ENCODE data around the gene OR5L2. TPM values are rescaled to one million over a fixed set of nuclear protein-coding genes. Genes with fewer than 3 reads are reported as not detected.
"Not testable (repeated sequence)": the region's sequence is repeated elsewhere in the genome, so short reads cannot be mapped to it uniquely, and the experiment has no call there.

Gene OR5L2
- polyA plus RNA-seq, 1 donor (not counting 4 experiments of a cell fraction or from before 2014, with no cell fraction given), result not detected

- Histone ChIP-seq H3K4me1 (ENCODE audit: control insufficient read depth, extremely low read depth, insufficient read depth, low read length) (no peaks in the 10 kb centered on the region), H3K9me3 (ENCODE audit: control insufficient read depth, low read depth, low read length) (no peaks in the 10 kb centered on the region), H3K9ac (ENCODE audit: control insufficient read depth, extremely low read depth, insufficient read depth, low read length) (no peak overlapping the region), H2AFZ (ENCODE audit: control insufficient read depth, low read length) (no peak overlapping the region), H3K9me1 (ENCODE audit: control insufficient read depth, extremely low read depth, insufficient read depth, low read length) (no peaks in the 10 kb centered on the region), H3K27ac (ENCODE audit: control insufficient read depth, insufficient read depth, low read length) (no peak overlapping the region), H3K79me2 (ENCODE audit: control insufficient read depth, insufficient read depth, low read length) (no peaks in the 10 kb centered on the region), H4K20me1 (ENCODE audit: control insufficient read depth, extremely low read depth, insufficient read depth, low read length) (no peaks in the 10 kb centered on the region), H3K4me3 (ENCODE audit: control insufficient read depth in 2 of 3, extremely low read depth in 1 of 3, insufficient read depth in 2 of 3, low read depth in 1 of 3, low read length in 3 of 3) (no peak overlapping the region), H3K4me2 (ENCODE audit: control insufficient read depth, extremely low read depth, insufficient read depth, low read depth, low read length) (no peak overlapping the region), H3K36me3 (ENCODE audit: control insufficient read depth in 2 of 2, extremely low read depth in 1 of 2, insufficient read depth in 2 of 2, low read length in 2 of 2) (no peaks in the 10 kb centered on the region), H3K27me3 (ENCODE audit: control insufficient read depth, extremely low read depth, insufficient read depth, low read length) (no peaks in the 10 kb centered on the region)
- DNase-seq (ENCODE audit: low read depth, low spot score), result no peak
- dilution Hi-C loops (cut with MboI; ENCODE audit: extremely low pct_ligation_motif_present, low sequenced_read_pairs), result no loop called here
- FAIRE-seq, result no peak
- TF ChIP-seq EZH2 (IDR thresholded peaks at IDR 0.05; ENCODE audit: low read length), result no peak
- TF ChIP-seq CTCF (optimal IDR thresholded peaks at IDR 0.05 in 1 of 3, IDR thresholded peaks at IDR 0.05 in 1 of 3, conservative IDR thresholded peaks at IDR 0.05 in 1 of 3; ENCODE audit: extremely low read depth in 1 of 3, insufficient read depth in 2 of 3, low read length in 3 of 3), result no peak
Observed at GRCh38 chr11:55854704-55855103, 27.7 kb downstream of the OR5L2 start.

GRCh38 chr11:55867354-55867753, 40.3 kb downstream of the OR5L2 start:
- dilution Hi-C loops (cut with MboI; ENCODE audit: extremely low pct_ligation_motif_present, low sequenced_read_pairs); H3K4me3 ChIP-seq (ENCODE audit: control insufficient read depth in 2 of 3, extremely low read depth in 1 of 3, insufficient read depth in 2 of 3, low read depth in 1 of 3, low read length in 3 of 3); H3K4me1 ChIP-seq (ENCODE audit: control insufficient read depth, extremely low read depth, insufficient read depth, low read length); H3K9ac ChIP-seq (ENCODE audit: control insufficient read depth, extremely low read depth, insufficient read depth, low read length); H4K20me1 ChIP-seq (ENCODE audit: control insufficient read depth, extremely low read depth, insufficient read depth, low read length); H3K4me2 ChIP-seq (ENCODE audit: control insufficient read depth, extremely low read depth, insufficient read depth, low read depth, low read length); H3K9me1 ChIP-seq (ENCODE audit: control insufficient read depth, extremely low read depth, insufficient read depth, low read length); H2AFZ ChIP-seq (ENCODE audit: control insufficient read depth, low read length); H3K9me3 ChIP-seq (ENCODE audit: control insufficient read depth, low read depth, low read length); DNase-seq (ENCODE audit: low read depth, low spot score); H3K36me3 ChIP-seq (ENCODE audit: control insufficient read depth in 2 of 2, extremely low read depth in 1 of 2, insufficient read depth in 2 of 2, low read length in 2 of 2); H3K27me3 ChIP-seq (ENCODE audit: control insufficient read depth, extremely low read depth, insufficient read depth, low read length); H3K79me2 ChIP-seq (ENCODE audit: control insufficient read depth, insufficient read depth, low read length); H3K27ac ChIP-seq (ENCODE audit: control insufficient read depth, insufficient read depth, low read length); FAIRE-seq: not testable (repeated sequence)

- H3K4me3 ChIP-seq (ENCODE audit: control insufficient read depth in 2 of 3, extremely low read depth in 1 of 3, insufficient read depth in 2 of 3, low read depth in 1 of 3, low read length in 3 of 3); H4K20me1 ChIP-seq (ENCODE audit: control insufficient read depth, extremely low read depth, insufficient read depth, low read length); FAIRE-seq; H3K4me2 ChIP-seq (ENCODE audit: control insufficient read depth, extremely low read depth, insufficient read depth, low read depth, low read length); H3K27me3 ChIP-seq (ENCODE audit: control insufficient read depth, extremely low read depth, insufficient read depth, low read length); H3K27ac ChIP-seq (ENCODE audit: control insufficient read depth, insufficient read depth, low read length); H3K9ac ChIP-seq (ENCODE audit: control insufficient read depth, extremely low read depth, insufficient read depth, low read length); H2AFZ ChIP-seq (ENCODE audit: control insufficient read depth, low read length); H3K9me3 ChIP-seq (ENCODE audit: control insufficient read depth, low read depth, low read length); H3K4me1 ChIP-seq (ENCODE audit: control insufficient read depth, extremely low read depth, insufficient read depth, low read length); H3K9me1 ChIP-seq (ENCODE audit: control insufficient read depth, extremely low read depth, insufficient read depth, low read length); DNase-seq (ENCODE audit: low read depth, low spot score); H3K79me2 ChIP-seq (ENCODE audit: control insufficient read depth, insufficient read depth, low read length); H3K36me3 ChIP-seq (ENCODE audit: control insufficient read depth in 2 of 2, extremely low read depth in 1 of 2, insufficient read depth in 2 of 2, low read length in 2 of 2); dilution Hi-C loops (cut with MboI; ENCODE audit: extremely low pct_ligation_motif_present, low sequenced_read_pairs): not testable (repeated sequence)
Observed at GRCh38 chr11:55872731-55873130, 45.7 kb downstream of the OR5L2 start.

GRCh38 chr11:55873146-55873545, 46.1 kb downstream of the OR5L2 start:
- H3K79me2 ChIP-seq (ENCODE audit: control insufficient read depth, insufficient read depth, low read length); H2AFZ ChIP-seq (ENCODE audit: control insufficient read depth, low read length); H3K36me3 ChIP-seq (ENCODE audit: control insufficient read depth in 2 of 2, extremely low read depth in 1 of 2, insufficient read depth in 2 of 2, low read length in 2 of 2); DNase-seq (ENCODE audit: low read depth, low spot score); H3K4me3 ChIP-seq (ENCODE audit: control insufficient read depth in 2 of 3, extremely low read depth in 1 of 3, insufficient read depth in 2 of 3, low read depth in 1 of 3, low read length in 3 of 3); H3K4me1 ChIP-seq (ENCODE audit: control insufficient read depth, extremely low read depth, insufficient read depth, low read length); dilution Hi-C loops (cut with MboI; ENCODE audit: extremely low pct_ligation_motif_present, low sequenced_read_pairs); H3K27me3 ChIP-seq (ENCODE audit: control insufficient read depth, extremely low read depth, insufficient read depth, low read length); H3K9me3 ChIP-seq (ENCODE audit: control insufficient read depth, low read depth, low read length); H3K4me2 ChIP-seq (ENCODE audit: control insufficient read depth, extremely low read depth, insufficient read depth, low read depth, low read length); FAIRE-seq; H3K27ac ChIP-seq (ENCODE audit: control insufficient read depth, insufficient read depth, low read length); H4K20me1 ChIP-seq (ENCODE audit: control insufficient read depth, extremely low read depth, insufficient read depth, low read length); H3K9me1 ChIP-seq (ENCODE audit: control insufficient read depth, extremely low read depth, insufficient read depth, low read length); H3K9ac ChIP-seq (ENCODE audit: control insufficient read depth, extremely low read depth, insufficient read depth, low read length): not testable (repeated sequence)
